Thyroid gland (tissue), 4 donors: Measurements from ENCODE around the gene SCRN2.

Experiments
- CTCF ChIP-seq, 6 experiments: fragments of 200-600 bp in 3 of 6; fragments of 450-650 bp in 3 of 6; sonication (generic) in 3 of 6; IDR thresholded peaks; one replicate each; pipeline ENCODE4 v1.5.1; 2016 to 2019; ENCODE audit warnings: antibody characterized with exemption in 6 of 6, mild to moderate bottlenecking in 2 of 6, inconsistent platforms in 1 of 6, moderate library complexity in 1 of 6
- POLR2A ChIP-seq, 2 donors: fragments of 450-650 bp; IDR thresholded peaks; one replicate each; pipeline ENCODE4 v1.6.1; 2017; ENCODE audit warnings: antibody characterized with exemption in 2 of 2, mild to moderate bottlenecking in 2 of 2, moderate library complexity in 1 of 2

- TF ChIP-seq CTCF (IDR thresholded peaks at IDR 0.05) (no peak), POLR2A (IDR thresholded peaks at IDR 0.05) (no peak)
Observed at GRCh38 chr17:47836601-47837000, 4.5 kb downstream of the SCRN2 start.
